Upper lobe of left lung (tissue), 6 donors: ENCODE results near the gene NME4. TPM values are rescaled to one million over a fixed set of nuclear protein-coding genes. Genes with fewer than 3 reads are reported as not detected.

Source experiments
- ATAC-seq, 2 donors: fragments of 200-7000 bp; cut with Tn5 transposase; one replicate each; pipeline ENCODE4 v1.9.1; 2022; ENCODE audit warnings: mild to moderate bottlenecking in 2 of 2, moderate library complexity in 2 of 2; ENCODE audit not compliant: low FRiP score in 2 of 2
- DNase-seq, 2 donors: peaks; one replicate each; pipeline ENCODE4 v3.0.0-alpha.2; 2019 to 2020
- H3K27ac ChIP-seq, 4 donors: fragments of 200-600 bp; sonication (generic); one replicate each; pipeline ENCODE4 v1.5.1; 2016 to 2019
- H3K27me3 ChIP-seq, 4 donors: fragments of 200-600 bp; sonication (generic); one replicate each; pipeline ENCODE4 v1.5.1; 2017 to 2019
- H3K36me3 ChIP-seq, 4 donors: fragments of 200-600 bp; sonication (generic); one replicate each; pipeline ENCODE4 v1.5.1; 2016 to 2019
- H3K4me1 ChIP-seq, 4 donors: fragments of 200-600 bp; sonication (generic); one replicate each; pipeline ENCODE4 v1.5.1; 2018 to 2019
- H3K4me3 ChIP-seq, 4 donors: fragments of 200-600 bp; sonication (generic); one replicate each; pipeline ENCODE4 v1.5.1; 2017 to 2019; ENCODE audit warnings: mild to moderate bottlenecking in 2 of 4, moderate library complexity in 1 of 4
- H3K9me3 ChIP-seq, 4 donors: fragments of 200-600 bp; sonication (generic); one replicate each; pipeline ENCODE4 v1.5.1; 2018 to 2019
- CTCF ChIP-seq, 6 experiments: fragments of 450-650 bp in 4 of 6; fragments of 200-600 bp in 2 of 6; sonication (generic) in 2 of 6; IDR thresholded peaks; one replicate each; pipeline ENCODE4 v1.5.1; 2016 to 2019; ENCODE audit warnings: antibody characterized with exemption in 6 of 6
- EP300 ChIP-seq, 4 donors: sonication (generic); formaldehyde crosslinking; IDR thresholded peaks; one replicate each; pipeline ENCODE4 v1.5.1; 2017; ENCODE audit warnings: antibody characterized with exemption in 4 of 4, control low read depth in 2 of 4
- POLR2A ChIP-seq, 4 donors: fragments of 450-650 bp; IDR thresholded peaks; one replicate each; pipeline ENCODE4 v1.5.1; 2016 to 2017; ENCODE audit warnings: antibody characterized with exemption in 4 of 4, mild to moderate bottlenecking in 2 of 4
- POLR2AphosphoS5 ChIP-seq, 2 donors: sonication (generic); formaldehyde crosslinking; IDR thresholded peaks; one replicate each; pipeline ENCODE4 v1.5.1; 2017; ENCODE audit warnings: antibody characterized with exemption in 2 of 2
- WGBS, 2 donors: methylation state at CpG; one replicate each; pipeline ENCODE4 v1.1.5; 2017 to 2018; 5-methylcytosine and 5-hydroxymethylcytosine counted together
- total RNA-seq, 6 donors: library from RNA; depleted of rRNA in 4 of 6; stranded (reverse); fragments of >200 nt in 4 of 6; gene quantifications; one replicate each; pipeline versions ENCODE4 v1.1.0 to v1.2.1, GENCODE V29; 2016 to 2021
- donor health status: DM: no; HTN: no; CAD: no; lungs with moderate emphysema.
- donor health status: DM: no; HTN: yes; CAD: no; lungs with severe emphysema.

NME4 gene
- total RNA-seq, 6 donors from 2014 or later: 22.1 to 57.6 (median 41.8) TPM

- TF ChIP-seq POLR2AphosphoS5 (IDR thresholded peaks at IDR 0.05) (no peak), POLR2A (IDR thresholded peaks at IDR 0.05) (no peak), EP300 (IDR thresholded peaks at IDR 0.05) (no peak), CTCF (IDR thresholded peaks at IDR 0.05) (no peak)
Observed at GRCh38 chr16:392450-393030, 4.5 kb upstream of the NME4 start.

GRCh38 chr16:396199-396598 is 800 bp upstream of the NME4 start:
- Histone ChIP-seq H3K4me1 (peaks cover 15 to 27% (median 23%) of the 10 kb centered on the region in 4 donors), H3K27me3 (no peaks in the 10 kb centered on the region), H3K4me3 (peak overlapping the region in 3 of 4 donors; percentile 79 to 87 (median 82)), H3K36me3 (peaks cover 0 to 4% (median 0%) of the 10 kb centered on the region in 4 donors), H3K9me3 (peaks cover 0 to 3% (median 0%) of the 10 kb centered on the region in 4 donors), H3K27ac (peak overlapping the region; percentile 51 to 90 (median 64))
- TF ChIP-seq POLR2AphosphoS5 (IDR thresholded peaks at IDR 0.05) (no peak), EP300 (IDR thresholded peaks at IDR 0.05) (no peak), POLR2A (IDR thresholded peaks at IDR 0.05) (no peak), CTCF (IDR thresholded peaks at IDR 0.05) (no peak)
- no peak for DNase-seq
- WGBS, 2 donors: 29 to 45% methylated on average over 3 of the region's 3 CpGs
- no peak for ATAC-seq

More at GRCh38 chr16:392450-393030, 4.5 kb upstream of the NME4 start:
- Histone ChIP-seq H3K27me3 (no peaks in the 10 kb centered on the region), H3K4me3 (no peak overlapping the region), H3K4me1 (peaks cover 7 to 9% (median 8%) of the 10 kb centered on the region in 4 donors), H3K27ac (no peak overlapping the region), H3K36me3 (no peaks in the 10 kb centered on the region), H3K9me3 (peaks cover 0 to 3% (median 0%) of the 10 kb centered on the region in 4 donors)
- WGBS, 2 donors: 80 to 92% methylated on average over 5 to 7 of the region's 7 CpGs
- ATAC-seq (no peak), DNase-seq (no peak)

GRCh38 chr16:396605-397004 is 394 bp upstream of the NME4 start:
- Histone ChIP-seq H3K4me1 (peaks cover 15 to 27% (median 23%) of the 10 kb centered on the region in 4 donors), H3K27me3 (no peaks in the 10 kb centered on the region), H3K27ac (peak overlapping the region; percentile 51 to 90 (median 64)), H3K9me3 (peaks cover 0 to 3% (median 0%) of the 10 kb centered on the region in 4 donors), H3K4me3 (peak overlapping the region in 3 of 4 donors; percentile 79 to 87 (median 82)), H3K36me3 (peaks cover 0 to 4% (median 0%) of the 10 kb centered on the region in 4 donors)
- ATAC-seq (peak in 1 of 2 donors; percentile 49), DNase-seq (peak in 1 of 2 donors; percentile 54)
- TF ChIP-seq POLR2AphosphoS5 (IDR thresholded peaks at IDR 0.05): peak in 1 of 2 donors; percentile 9
- no peak for TF ChIP-seq CTCF (IDR thresholded peaks at IDR 0.05)
- no peak for TF ChIP-seq EP300 (IDR thresholded peaks at IDR 0.05)
- no peak for TF ChIP-seq POLR2A (IDR thresholded peaks at IDR 0.05)
- WGBS, 2 donors: 1 to 3% methylated on average over 17 to 22 of the region's 22 CpGs

DNA sequence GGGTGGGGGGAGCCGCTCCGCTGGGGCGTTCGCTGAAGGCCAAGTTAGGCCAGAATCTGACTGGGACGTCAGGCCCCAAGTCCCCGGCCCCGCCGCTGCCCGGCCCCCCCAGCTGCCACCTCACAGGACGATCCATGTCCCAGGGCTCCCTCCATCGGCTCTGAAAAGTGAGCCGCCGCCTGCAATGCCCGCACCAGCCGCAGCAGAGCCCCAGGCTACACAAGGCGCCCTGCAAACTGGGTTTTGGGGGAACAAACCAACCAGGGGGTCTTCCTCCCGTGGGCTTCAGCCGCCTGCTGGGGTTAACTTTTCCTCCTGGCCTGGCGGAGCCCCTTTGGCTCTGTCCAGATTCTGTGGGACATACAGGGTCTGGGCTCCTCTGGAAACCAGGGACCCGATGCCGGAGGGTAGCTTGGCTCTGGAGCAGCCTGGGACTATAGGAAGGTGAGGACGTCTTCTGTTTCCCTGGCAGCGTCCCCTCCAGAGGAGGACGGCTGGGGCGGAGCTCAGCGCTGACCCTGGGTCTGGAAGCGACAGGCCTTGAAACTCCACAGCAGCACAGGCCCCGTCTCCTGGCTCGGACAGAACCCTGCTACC is 835 bp downstream of the NME4 start:
- Histone ChIP-seq H3K36me3 (peaks cover 0 to 4% (median 0%) of the 10 kb centered on the region in 4 donors), H3K27ac (peak overlapping the region; percentile 43 to 90 (median 80)), H3K27me3 (no peaks in the 10 kb centered on the region), H3K9me3 (no peaks in the 10 kb centered on the region), H3K4me1 (peaks cover 18 to 35% (median 31%) of the 10 kb centered on the region in 4 donors), H3K4me3 (peak overlapping the region in 3 of 4 donors; percentile 79 to 87 (median 82))
- TF ChIP-seq CTCF (IDR thresholded peaks at IDR 0.05) (peak; percentile 48 to 64 (median 59)), EP300 (IDR thresholded peaks at IDR 0.05) (no peak), POLR2A (IDR thresholded peaks at IDR 0.05) (no peak), POLR2AphosphoS5 (IDR thresholded peaks at IDR 0.05) (no peak)
- peak in 1 of 2 donors; percentile 60 for ATAC-seq
- 44 to 89% methylated on average over 4 to 20 of the region's 29 CpGs for WGBS, 2 donors
- DNase-seq: peak; percentile 80 to 93
